Neural cell (in vitro differentiated cells): ENCODE results near the gene OSCP1. TPM values are rescaled to one million over a fixed set of nuclear protein-coding genes. Genes with fewer than 3 reads are reported as not detected.

Source experiments
- H2AFZ ChIP-seq: fragments of 200-600, 300-800 bp; sonication (generic), shearing (Covaris generic); 2 replicates; pipeline ENCODE4 v1.6.0; 2014; ENCODE audit warnings: low read depth, mild to moderate bottlenecking, antibody characterized with exemption, low read length, moderate library complexity
- H3F3A ChIP-seq: fragments of 200-600 bp; shearing (Covaris generic); 2 replicates; pipeline ENCODE4 v1.6.1; 2016; ENCODE audit warnings: mild to moderate bottlenecking, moderate library complexity, mixed read lengths, antibody characterized with exemption, low read length; ENCODE audit not compliant: insufficient read depth, poor library complexity, severe bottlenecking
- H3K27ac ChIP-seq: fragments of 200-600, 300-800 bp; sonication (generic), shearing (Covaris generic); 2 replicates; pipeline ENCODE4 v1.5.1; 2014; ENCODE audit warnings: mild to moderate bottlenecking, low read length, moderate library complexity
- H3K27me3 ChIP-seq: fragments of 300-800, 200-600 bp; sonication (generic), shearing (Covaris generic); 2 replicates; pipeline ENCODE4 v1.6.0; 2014; ENCODE audit warnings: mild to moderate bottlenecking, low read depth, low read length, moderate library complexity; ENCODE audit not compliant: insufficient read depth
- H3K36me3 ChIP-seq: fragments of 300-800, 200-600 bp; sonication (generic), shearing (Covaris generic); 2 replicates; pipeline ENCODE4 v1.5.1; 2014; ENCODE audit warnings: mild to moderate bottlenecking, antibody characterized with exemption, low read length, moderate library complexity; ENCODE audit not compliant: insufficient read depth
- H3K4me2 ChIP-seq: fragments of 300-800, 200-600 bp; sonication (generic), shearing (Covaris generic); 2 replicates; pipeline ENCODE4 v1.6.0; 2014; ENCODE audit warnings: mild to moderate bottlenecking, low read length
- H3K4me3 ChIP-seq: fragments of 300-800, 200-600 bp; sonication (generic), shearing (Covaris generic); 2 replicates; pipeline ENCODE4 v1.5.1; 2014; ENCODE audit warnings: mild to moderate bottlenecking, low read length, moderate library complexity
- H3K79me2 ChIP-seq: fragments of 200-600 bp; shearing (Covaris generic); replicated peaks from 2 replicates; pipeline ENCODE4 v1.6.0; 2014; ENCODE audit warnings: mild to moderate bottlenecking, low read length, moderate library complexity; ENCODE audit not compliant: insufficient read depth
- H3K9ac ChIP-seq: fragments of 300-800, 200-600 bp; sonication (generic), shearing (Covaris generic); 2 replicates; pipeline ENCODE4 v1.6.1; 2016; ENCODE audit warnings: mild to moderate bottlenecking, low read length, mixed read lengths
- H3K9me2 ChIP-seq: fragments of 200-600 bp; shearing (Covaris generic); 2 replicates; pipeline ENCODE4 v1.6.1; 2016; ENCODE audit warnings: mild to moderate bottlenecking, low read length, mixed read lengths; ENCODE audit not compliant: insufficient read depth
- H3K9me3 ChIP-seq: fragments of 200-600, 300-800 bp; sonication (generic), shearing (Covaris generic); 2 replicates; pipeline ENCODE4 v1.6.1; 2016; ENCODE audit warnings: mild to moderate bottlenecking, mixed run types, low read length, moderate library complexity, mixed read lengths
- H4K20me1 ChIP-seq: fragments of 200-600 bp; shearing (Covaris generic); 2 replicates; pipeline ENCODE4 v1.6.1; 2016; ENCODE audit warnings: mild to moderate bottlenecking, mixed run types; ENCODE audit not compliant: insufficient read depth
- CTCF ChIP-seq: fragments of 450-650 bp; IDR thresholded peaks from 2 replicates; pipeline ENCODE4 v1.5.1; 2014; ENCODE audit warnings: antibody characterized with exemption, mild to moderate bottlenecking, moderate library complexity; ENCODE audit not compliant: poor library complexity, severe bottlenecking
- EP300 ChIP-seq: fragments of 450-650 bp; conservative IDR thresholded peaks from 2 replicates; pipeline ENCODE4 v1.6.1; 2014; ENCODE audit warnings: antibody characterized with exemption, mild to moderate bottlenecking, moderate library complexity; ENCODE audit not compliant: poor library complexity, severe bottlenecking
- EZH2 ChIP-seq: fragments of 200-600, 300-800 bp; shearing (Covaris generic), sonication (generic); IDR thresholded peaks from 2 replicates; pipeline ENCODE4 v1.6.1; 2014; ENCODE audit warnings: antibody characterized with exemption, low read length, borderline replicate concordance, mild to moderate bottlenecking; ENCODE audit not compliant: insufficient read depth, poor library complexity, severe bottlenecking
- MXI1 ChIP-seq: fragments of 450-650 bp; conservative IDR thresholded peaks from 2 replicates; pipeline ENCODE4 v1.6.1; 2014; ENCODE audit warnings: antibody characterized with exemption, mild to moderate bottlenecking; ENCODE audit not compliant: poor library complexity, severe bottlenecking
- POLR2AphosphoS5 ChIP-seq: IDR thresholded peaks from 2 replicates; pipeline ENCODE4 v1.6.1; 2012
- RAD21 ChIP-seq: fragments of 450-650 bp; conservative IDR thresholded peaks from 2 replicates; pipeline ENCODE4 v1.6.1; 2014; ENCODE audit warnings: antibody characterized with exemption, mild to moderate bottlenecking, moderate library complexity
- REST ChIP-seq: IDR thresholded peaks from 2 replicates; pipeline ENCODE4 v1.6.1; 2012; ENCODE audit warnings: borderline replicate concordance
- SMC3 ChIP-seq: fragments of 450-650 bp; conservative IDR thresholded peaks from 2 replicates; pipeline ENCODE4 v1.6.1; 2014; ENCODE audit warnings: antibody characterized with exemption, mild to moderate bottlenecking, moderate library complexity; ENCODE audit not compliant: poor library complexity
- TAF1 ChIP-seq: IDR thresholded peaks from 2 replicates; pipeline ENCODE4 v1.6.1; 2012; ENCODE audit warnings: low read depth
- polyA plus RNA-seq: library from polyadenylated mRNA; depleted of rRNA; stranded (reverse); fragments of >200 nt; gene quantifications from 2 replicates; pipeline ENCODE4 v1.2.3, GENCODE V29; 2014

OSCP1 gene
- polyA plus RNA-seq, 1 donor from 2014 or later, result 20.7 TPM

- H3K9me3 ChIP-seq, result no peaks in the 10 kb centered on the region
- no peak overlapping the region for H3K4me2 ChIP-seq
- no peak overlapping the region for H3K4me3 ChIP-seq
- H3K9ac ChIP-seq, result no peak overlapping the region
- H3K27ac ChIP-seq, result no peak overlapping the region
- no peaks in the 10 kb centered on the region for H3K27me3 ChIP-seq
- no peaks in the 10 kb centered on the region for H3K79me2 ChIP-seq
- H4K20me1 ChIP-seq, result no peaks in the 10 kb centered on the region
- no peaks in the 10 kb centered on the region for H3K36me3 ChIP-seq
- TF ChIP-seq POLR2AphosphoS5 (no peak), MXI1 (no peak), EP300 (no peak), SMC3 (no peak), TAF1 (no peak), EZH2 (no peak), CTCF (no peak), RAD21 (no peak), REST (no peak)
- no peaks in the 10 kb centered on the region for H3F3A ChIP-seq
- no peak overlapping the region for H2AFZ ChIP-seq
- no peaks in the 10 kb centered on the region for H3K9me2 ChIP-seq
Measured at GRCh38 chr1:36438715-36439114, 11.5 kb downstream of the OSCP1 start.

- Histone ChIP-seq H3K9me3 (no peaks in the 10 kb centered on the region), H4K20me1 (no peaks in the 10 kb centered on the region), H3F3A (no peaks in the 10 kb centered on the region), H3K79me2 (no peaks in the 10 kb centered on the region), H3K4me2 (no peak overlapping the region), H2AFZ (no peak overlapping the region), H3K9ac (no peak overlapping the region), H3K27ac (no peak overlapping the region), H3K4me3 (no peak overlapping the region), H3K27me3 (no peaks in the 10 kb centered on the region), H3K9me2 (no peaks in the 10 kb centered on the region), H3K36me3 (no peaks in the 10 kb centered on the region)
- TF ChIP-seq RAD21 (no peak), POLR2AphosphoS5 (no peak), MXI1 (no peak), EP300 (no peak)
Measured at GRCh38 chr1:36436821-36437220, 13.4 kb downstream of the OSCP1 start.

GRCh38 chr1:36433102-36433501, 17.1 kb downstream of the OSCP1 start:
- no peaks in the 10 kb centered on the region for H3F3A ChIP-seq
- H3K4me3 ChIP-seq, result no peak overlapping the region
- H3K27me3 ChIP-seq, result no peaks in the 10 kb centered on the region
- no peak overlapping the region for H3K4me2 ChIP-seq
- no peaks in the 10 kb centered on the region for H3K9me3 ChIP-seq
- H3K79me2 ChIP-seq, result no peaks in the 10 kb centered on the region
- no peak overlapping the region for H3K9ac ChIP-seq
- H3K36me3 ChIP-seq, result no peaks in the 10 kb centered on the region
- H3K9me2 ChIP-seq, result no peaks in the 10 kb centered on the region
- TF ChIP-seq TAF1 (no peak), REST (no peak), RAD21 (no peak), MXI1 (no peak)
- no peak overlapping the region for H2AFZ ChIP-seq
- H4K20me1 ChIP-seq, result no peaks in the 10 kb centered on the region
- no peak overlapping the region for H3K27ac ChIP-seq
